ENCODE data around the gene RNF224. TPM values are rescaled to one million over a fixed set of nuclear protein-coding genes. Genes with fewer than 3 reads are reported as not detected.

The RNF224 gene
- total RNA-seq: 0.32 TPM in 1 of 2 replicates, not detected in the other
- 0.12 TPM in 1 of 2 replicates, not detected in the other for polyA plus RNA-seq

DNA sequence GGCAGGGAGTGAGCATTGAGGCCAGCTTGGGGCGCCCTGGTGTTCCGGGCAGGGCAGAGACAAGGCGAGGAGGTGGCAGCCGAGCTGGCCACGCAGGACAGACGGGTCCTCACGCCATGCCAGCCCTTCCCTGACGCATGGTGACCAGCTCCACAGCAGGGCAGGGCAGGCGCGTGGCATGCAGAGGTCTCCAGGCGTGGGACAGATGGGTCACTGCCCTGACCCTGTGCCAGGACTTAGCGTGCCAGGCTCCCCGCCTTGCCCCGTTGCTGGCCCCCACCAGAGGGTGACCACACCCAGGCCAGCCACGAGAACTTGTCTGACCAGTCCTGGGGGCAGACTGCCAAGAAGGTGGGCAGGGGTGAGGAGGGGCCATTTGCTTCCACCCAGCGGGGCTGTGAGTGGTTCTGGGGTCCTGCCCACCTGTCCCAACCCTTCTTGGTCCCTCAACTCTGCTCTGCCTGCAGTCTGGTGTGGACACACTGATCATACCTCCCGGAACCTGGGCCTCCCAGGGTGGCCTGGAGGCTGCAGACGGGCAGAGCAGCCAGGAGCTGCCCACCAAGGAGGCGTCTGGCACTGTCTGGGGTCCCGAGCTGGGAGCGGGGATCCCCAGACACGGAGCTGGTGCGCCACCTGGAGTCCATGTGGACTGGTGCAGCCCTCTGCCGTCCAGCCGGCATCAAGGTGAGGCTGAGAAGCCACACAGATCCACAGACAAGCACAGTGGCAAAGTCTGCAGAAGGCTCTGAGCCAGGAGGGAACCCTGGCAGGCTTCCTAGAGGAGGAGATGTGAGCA lies at the start of gene RNF224:
Gene RNF224 (plus strand): TSS at position 449 of the 799 bp plus-strand sequence. CDS start 834 bp downstream, outside the sequence.
- DNase-seq (ENCODE audit: low read depth in 1 of 2, low spot score in 1 of 2): peak; percentile 82 to 88
- Histone ChIP-seq H3K36me3 (no peaks in the 10 kb centered on the region), H3K4me3 (no peak within 1 kb of the TSS), H3K4me1 (ENCODE audit: low read depth) (peaks cover 8% of the 10 kb centered on the region), H3K9me3 (ENCODE audit: low read depth) (no peaks in the 10 kb centered on the region), H3K27me3 (no peaks in the 10 kb centered on the region), H3K27ac (no peak within 1 kb of the TSS)
- TF ChIP-seq, protein P1, sequence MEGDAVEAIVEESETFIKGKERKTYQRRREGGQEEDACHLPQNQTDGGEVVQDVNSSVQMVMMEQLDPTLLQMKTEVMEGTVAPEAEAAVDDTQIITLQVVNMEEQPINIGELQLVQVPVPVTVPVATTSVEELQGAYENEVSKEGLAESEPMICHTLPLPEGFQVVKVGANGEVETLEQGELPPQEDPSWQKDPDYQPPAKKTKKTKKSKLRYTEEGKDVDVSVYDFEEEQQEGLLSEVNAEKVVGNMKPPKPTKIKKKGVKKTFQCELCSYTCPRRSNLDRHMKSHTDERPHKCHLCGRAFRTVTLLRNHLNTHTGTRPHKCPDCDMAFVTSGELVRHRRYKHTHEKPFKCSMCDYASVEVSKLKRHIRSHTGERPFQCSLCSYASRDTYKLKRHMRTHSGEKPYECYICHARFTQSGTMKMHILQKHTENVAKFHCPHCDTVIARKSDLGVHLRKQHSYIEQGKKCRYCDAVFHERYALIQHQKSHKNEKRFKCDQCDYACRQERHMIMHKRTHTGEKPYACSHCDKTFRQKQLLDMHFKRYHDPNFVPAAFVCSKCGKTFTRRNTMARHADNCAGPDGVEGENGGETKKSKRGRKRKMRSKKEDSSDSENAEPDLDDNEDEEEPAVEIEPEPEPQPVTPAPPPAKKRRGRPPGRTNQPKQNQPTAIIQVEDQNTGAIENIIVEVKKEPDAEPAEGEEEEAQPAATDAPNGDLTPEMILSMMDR (IDR thresholded peaks at IDR 0.05; ENCODE audit: low read depth, low read length): peak; percentile 82

DNA sequence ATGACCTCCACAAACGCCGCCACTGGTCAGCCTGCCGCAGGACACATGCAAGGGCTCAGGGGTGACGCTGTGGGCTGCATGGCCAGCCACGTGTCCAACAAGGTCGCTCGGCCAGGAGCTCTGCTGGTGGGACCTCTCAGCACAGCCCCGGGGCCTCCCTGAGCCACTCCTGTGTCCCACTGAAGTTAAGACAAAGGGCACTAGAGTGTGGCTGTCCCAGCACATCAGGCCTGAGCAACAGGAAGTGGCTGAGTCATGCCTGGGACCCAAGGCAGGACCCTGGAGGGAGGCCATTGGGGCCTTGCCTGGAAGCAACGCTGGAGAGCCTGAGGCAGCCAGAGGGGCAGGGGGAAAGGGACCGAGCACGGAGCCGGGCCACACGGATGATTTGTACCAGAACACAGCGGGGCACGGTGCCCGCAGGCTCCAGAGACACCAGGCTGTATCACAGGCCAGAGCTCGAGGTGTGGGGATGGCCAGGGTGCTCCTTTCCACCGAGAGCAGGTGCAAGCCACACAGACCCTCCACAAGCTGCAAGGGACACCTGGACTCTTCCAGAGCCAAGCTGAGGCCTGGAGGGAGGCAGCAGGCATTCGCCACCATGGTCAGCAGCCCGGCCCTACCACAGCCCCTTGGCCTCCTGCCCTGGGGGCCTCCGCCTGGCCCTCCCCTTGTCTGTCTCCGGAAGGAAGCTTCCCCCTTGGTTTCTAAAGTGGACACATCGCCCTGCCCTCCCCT lies 48.9 kb upstream of the RNF224 start:
- Histone ChIP-seq H3K4me1 (ENCODE audit: low read depth) (no peaks in the 10 kb centered on the region), H3K4me3 (no peak overlapping the region), H3K27ac (no peak overlapping the region), H3K36me3 (peaks cover 15% of the 10 kb centered on the region), H3K27me3 (peaks cover 28% of the 10 kb centered on the region), H3K9me3 (ENCODE audit: low read depth) (no peaks in the 10 kb centered on the region)
- TF ChIP-seq, protein P1 (IDR thresholded peaks at IDR 0.05; ENCODE audit: low read depth, low read length): no peak
- no peak for DNase-seq (ENCODE audit: low read depth in 1 of 2, low spot score in 1 of 2)

- TF ChIP-seq, protein P1 (IDR thresholded peaks at IDR 0.05; ENCODE audit: low read depth, low read length): no peak
- DNase-seq (ENCODE audit: low read depth in 1 of 2, low spot score in 1 of 2): no peak
- Histone ChIP-seq H3K4me3 (no peak overlapping the region), H3K36me3 (peaks cover 18% of the 10 kb centered on the region), H3K27me3 (peaks cover 21% of the 10 kb centered on the region), H3K9me3 (ENCODE audit: low read depth) (no peaks in the 10 kb centered on the region), H3K27ac (no peak overlapping the region), H3K4me1 (ENCODE audit: low read depth) (no peaks in the 10 kb centered on the region)
Observed at GRCh38 chr9:137178939-137179630, 48.2 kb upstream of the RNF224 start.

- TF ChIP-seq, protein P1 (IDR thresholded peaks at IDR 0.05; ENCODE audit: low read depth, low read length): no peak
- H3K4me1 ChIP-seq (ENCODE audit: low read depth): no peaks in the 10 kb centered on the region
- H3K27me3 ChIP-seq: peaks cover 15% of the 10 kb centered on the region
- DNase-seq (ENCODE audit: low read depth in 1 of 2, low spot score in 1 of 2): no peak
- H3K9me3 ChIP-seq (ENCODE audit: low read depth): no peaks in the 10 kb centered on the region
- H3K4me3 ChIP-seq: no peak overlapping the region
- H3K27ac ChIP-seq: no peak overlapping the region
- H3K36me3 ChIP-seq: peaks cover 18% of the 10 kb centered on the region
Observed at GRCh38 chr9:137179761-137180160, 47.5 kb upstream of the RNF224 start.

DNA sequence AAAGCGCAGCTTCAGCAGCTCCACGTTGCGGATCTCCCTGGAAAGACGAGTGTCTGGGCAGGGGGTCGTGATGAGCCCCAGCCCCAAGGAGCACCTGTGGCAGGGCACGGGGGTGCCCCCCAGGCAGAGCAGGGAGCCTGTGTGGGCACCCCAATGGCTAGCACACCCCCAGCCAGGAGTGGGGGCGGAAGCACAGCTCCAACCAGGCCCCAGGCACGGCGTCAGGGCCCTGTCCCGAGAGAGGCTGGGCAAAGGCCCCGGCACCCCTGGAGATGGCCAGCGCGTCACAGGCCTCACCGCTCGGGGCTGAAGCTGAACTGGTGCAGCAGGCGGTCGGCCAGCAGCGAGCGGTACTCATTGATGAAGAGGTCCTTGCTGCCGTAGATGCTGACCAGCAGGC lies 46.8 kb upstream of the RNF224 start:
- H3K27me3 ChIP-seq: peaks cover 8% of the 10 kb centered on the region
- H3K4me1 ChIP-seq (ENCODE audit: low read depth): no peaks in the 10 kb centered on the region
- no peak overlapping the region for H3K4me3 ChIP-seq
- H3K27ac ChIP-seq: no peak overlapping the region
- H3K9me3 ChIP-seq (ENCODE audit: low read depth): no peaks in the 10 kb centered on the region
- DNase-seq (ENCODE audit: low read depth in 1 of 2, low spot score in 1 of 2): no peak
- TF ChIP-seq, protein P1 (IDR thresholded peaks at IDR 0.05; ENCODE audit: low read depth, low read length): no peak
- H3K36me3 ChIP-seq: peaks cover 18% of the 10 kb centered on the region
